ENCODE data around the gene ENPEP. TPM values are rescaled to one million over a fixed set of nuclear protein-coding genes. Genes with fewer than 3 reads are reported as not detected.

Gene ENPEP
- total and polyA plus RNA-seq, 2 of the 13 experiments (the other 11 are each of a cell fraction or from before 2014, with no cell fraction given), result not detected

GRCh38 chr4:110510955-110511544 is 35.1 kb downstream of the ENPEP start (continued):
- TF ChIP-seq CBFB (CRISPR knock-in tag; IDR thresholded peaks at IDR 0.05), result no peak

GRCh38 chr4:110512901-110513300 is 36.9 kb downstream of the ENPEP start:
- 0% methylated on average over 3 of the region's 3 CpGs for WGBS (ENCODE audit: low lambda C conversion rate)
- TF ChIP-seq ARNT (IDR thresholded peaks at IDR 0.05) (no peak), HMG20B (CRISPR knock-in tag; conservative IDR thresholded peaks at IDR 0.05) (no peak), UBTF (CRISPR knock-in tag; IDR thresholded peaks at IDR 0.05) (no peak), ATF7 (IDR thresholded peaks at IDR 0.05) (peak; percentile 70), ATF7 (CRISPR knock-in tag; IDR thresholded peaks at IDR 0.05) (no peak), ZNF850 (CRISPR knock-in tag; conservative IDR thresholded peaks at IDR 0.05) (no peak), FOXO1 (CRISPR knock-in tag; IDR thresholded peaks at IDR 0.05) (no peak)
- TF ChIP-seq, protein P1, sequence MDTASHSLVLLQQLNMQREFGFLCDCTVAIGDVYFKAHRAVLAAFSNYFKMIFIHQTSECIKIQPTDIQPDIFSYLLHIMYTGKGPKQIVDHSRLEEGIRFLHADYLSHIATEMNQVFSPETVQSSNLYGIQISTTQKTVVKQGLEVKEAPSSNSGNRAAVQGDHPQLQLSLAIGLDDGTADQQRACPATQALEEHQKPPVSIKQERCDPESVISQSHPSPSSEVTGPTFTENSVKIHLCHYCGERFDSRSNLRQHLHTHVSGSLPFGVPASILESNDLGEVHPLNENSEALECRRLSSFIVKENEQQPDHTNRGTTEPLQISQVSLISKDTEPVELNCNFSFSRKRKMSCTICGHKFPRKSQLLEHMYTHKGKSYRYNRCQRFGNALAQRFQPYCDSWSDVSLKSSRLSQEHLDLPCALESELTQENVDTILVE (CRISPR knock-in tag; IDR thresholded peaks at IDR 0.05), result no peak
- intact Hi-C loops (cut with micrococcal nuclease; ENCODE audit: unreplicated experiment) (loop anchor here (10.0 kb wide), 1 partner anchor 1078 kb away; the partner anchor contains the start of gene SEC24B), in situ Hi-C loops (cut with HindIII; ENCODE audit: extremely low pct_ligation_motif_present, low pct_unique_long_range_greater_than_20kb) (loop anchor here (10.0 kb wide), 2 partner anchors 168 to 1098 kb away; no protein-coding TSS in a partner anchor)
- H4K20me1 ChIP-seq (ENCODE audit: insufficient read depth, low read length), result no peaks in the 10 kb centered on the region
- ATAC-seq (no peak), DNase-seq (ENCODE audit: low spot score) (no peak), FAIRE-seq (no peak)
- H3K9ac ChIP-seq (ENCODE audit: insufficient read depth, low read depth, low read length), result no peak overlapping the region
- no peak overlapping the region for H2AFZ ChIP-seq (ENCODE audit: low read length)
- H3K27ac ChIP-seq (ENCODE audit: extremely low read length, insufficient read depth, low read length), result no peak overlapping the region
- no peak overlapping the region for H3K4me3 ChIP-seq (replicated peaks in 1 of 3; ENCODE audit: insufficient read depth in 1 of 3, low read depth in 2 of 3, low read length in 3 of 3)
- no peaks in the 10 kb centered on the region for H3K36me3 ChIP-seq (replicated peaks in 1 of 2; ENCODE audit: control insufficient read depth in 1 of 2, insufficient read depth in 2 of 2, low read length in 2 of 2)
- H3K4me2 ChIP-seq (ENCODE audit: low read depth, low read length), result no peak overlapping the region
- CTCF ChIA-PET (ENCODE audit: low intra/inter-chr PET ratio, low total read pairs), result interaction anchor here (1.1 to 4.8 kb wide), 2 partner anchors 507 to 514 kb away, joined by 4 to 49 read pairs; no protein-coding TSS in a partner anchor
- H3K9me3 ChIP-seq (ENCODE audit: low read length), result no peaks in the 10 kb centered on the region
- H3K27me3 ChIP-seq (ENCODE audit: control insufficient read depth in 1 of 2, insufficient read depth in 2 of 2, low read length in 2 of 2), result no peaks in the 10 kb centered on the region
- POLR2A ChIA-PET, result no interaction called here
- H3K79me2 ChIP-seq (ENCODE audit: insufficient read depth, low read length), result no peaks in the 10 kb centered on the region
- peaks cover 8% of the 10 kb centered on the region; the same call in 1 of the 2 replicates for H3K4me1 ChIP-seq (ENCODE audit: insufficient read depth, low read length)
- no TSS peak for BruUV-seq (replicated peaks)

All from HepG2 (cell line).